ENCODE data around the gene ASF1B. TPM values are rescaled to one million over a fixed set of nuclear protein-coding genes. Genes with fewer than 3 reads are reported as not detected.

ASF1B gene
- total RNA-seq, 1 experiment from 2014 or later: 63.3 TPM

DNA sequence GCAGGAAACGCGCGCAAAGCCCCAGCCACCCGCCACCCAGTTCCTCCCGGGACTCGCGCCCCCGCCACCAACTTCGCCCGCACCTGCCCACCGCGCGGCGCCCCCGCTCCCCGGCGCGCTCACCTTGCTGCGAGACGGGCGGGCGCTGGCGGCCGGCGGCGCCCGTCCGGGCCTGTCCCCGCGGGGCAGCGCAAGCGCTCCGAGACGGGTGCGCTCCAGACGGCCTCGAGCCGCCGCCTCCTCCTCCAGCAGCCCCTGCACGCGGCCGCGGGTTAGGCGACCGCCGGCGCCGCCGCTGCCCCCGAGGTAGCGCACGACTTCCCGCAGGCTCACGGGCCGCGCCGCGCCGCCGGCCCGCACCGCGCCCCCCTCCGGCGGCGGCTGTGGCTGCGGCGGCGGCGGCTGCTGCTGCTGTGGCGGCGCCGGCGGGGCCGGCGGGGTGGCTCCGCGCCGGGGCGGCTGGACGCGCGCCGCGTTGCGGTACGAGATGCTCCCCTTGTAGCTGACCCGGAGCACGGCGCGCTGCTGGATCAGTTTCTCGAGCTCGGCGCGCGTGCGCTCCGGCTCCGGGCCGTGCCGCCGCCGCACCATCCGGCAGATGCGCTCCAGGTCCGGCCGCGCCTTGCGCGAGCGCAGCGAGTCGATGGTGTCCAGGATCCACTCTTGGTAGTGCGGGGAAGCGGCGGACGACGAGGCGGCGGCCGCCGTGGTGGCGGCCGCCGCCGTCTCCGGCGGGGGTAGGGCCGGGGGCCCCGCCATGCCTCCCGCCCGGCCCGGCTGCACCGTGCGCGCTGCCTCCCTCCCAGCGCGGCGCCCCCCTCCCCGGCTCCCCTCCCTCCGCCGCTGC is 46.5 kb downstream of the ASF1B start:
- peak; percentile 66 for DNase-seq
- peak overlapping the region; percentile 55 for H3K4me3 ChIP-seq
- no peaks in the 10 kb centered on the region for H3K27me3 ChIP-seq
- peaks cover 9% of the 10 kb centered on the region for H3K9me3 ChIP-seq
- peaks cover 27% of the 10 kb centered on the region for H3K36me3 ChIP-seq

DNA sequence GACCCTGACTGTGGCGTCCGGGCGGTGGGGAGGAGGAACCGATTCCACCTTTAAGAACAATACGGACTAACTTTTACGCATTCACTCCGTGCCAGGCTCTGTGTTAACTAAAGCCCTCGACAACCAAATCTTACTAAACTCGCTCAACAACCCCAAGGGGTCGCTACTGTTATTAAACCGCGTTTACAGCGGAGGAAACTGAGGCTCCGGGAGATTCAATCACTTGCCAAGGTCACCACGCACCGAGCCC is 47.1 kb downstream of the ASF1B start:
- no peaks in the 10 kb centered on the region for H3K27me3 ChIP-seq
- no peak for DNase-seq
- H3K4me3 ChIP-seq: peak overlapping the region; percentile 29
- peaks cover 27% of the 10 kb centered on the region for H3K36me3 ChIP-seq
- peaks cover 9% of the 10 kb centered on the region for H3K9me3 ChIP-seq

DNA sequence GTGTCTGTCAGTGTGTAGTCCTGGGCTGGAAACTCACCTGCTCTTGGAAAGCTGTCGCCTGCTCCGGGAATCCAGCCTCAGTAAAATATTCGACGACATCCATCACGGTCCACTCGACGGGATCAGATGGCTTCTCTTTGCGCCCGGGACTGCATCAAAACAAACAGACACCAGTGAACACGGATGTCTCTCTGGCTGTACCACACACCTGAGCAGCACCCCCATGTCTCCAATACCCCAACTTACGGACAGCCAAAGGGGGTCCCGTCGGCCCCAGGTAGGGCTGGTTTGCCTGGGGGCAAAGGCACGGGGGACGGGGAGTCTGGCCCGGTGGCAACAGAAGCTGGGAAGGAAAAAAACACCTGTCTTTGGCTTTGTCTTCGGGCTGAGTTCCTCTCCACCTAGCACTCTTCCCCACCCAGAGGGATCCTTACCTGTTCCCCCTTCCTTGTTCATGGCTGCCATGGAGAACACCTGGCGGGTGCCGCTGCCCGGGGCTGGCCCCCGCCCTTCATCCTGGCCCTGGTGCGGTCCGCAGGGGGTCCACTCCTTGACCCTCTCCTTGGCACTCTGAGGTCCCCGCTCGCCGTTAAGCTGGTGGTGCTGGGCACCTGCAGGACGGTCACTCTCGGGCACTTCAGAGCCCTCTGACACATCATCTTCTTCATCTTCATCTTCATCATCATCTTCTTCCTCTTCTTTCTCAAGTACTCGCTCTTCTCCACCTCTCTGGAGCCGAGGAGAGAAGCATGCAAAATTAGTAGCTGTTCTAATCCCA is 47.6 kb downstream of the ASF1B start:
- Histone ChIP-seq H3K9me3 (peaks cover 9% of the 10 kb centered on the region), H3K4me3 (peak overlapping the region; percentile 29), H3K36me3 (peaks cover 27% of the 10 kb centered on the region), H3K27me3 (no peaks in the 10 kb centered on the region)
- no peak for DNase-seq

DNA sequence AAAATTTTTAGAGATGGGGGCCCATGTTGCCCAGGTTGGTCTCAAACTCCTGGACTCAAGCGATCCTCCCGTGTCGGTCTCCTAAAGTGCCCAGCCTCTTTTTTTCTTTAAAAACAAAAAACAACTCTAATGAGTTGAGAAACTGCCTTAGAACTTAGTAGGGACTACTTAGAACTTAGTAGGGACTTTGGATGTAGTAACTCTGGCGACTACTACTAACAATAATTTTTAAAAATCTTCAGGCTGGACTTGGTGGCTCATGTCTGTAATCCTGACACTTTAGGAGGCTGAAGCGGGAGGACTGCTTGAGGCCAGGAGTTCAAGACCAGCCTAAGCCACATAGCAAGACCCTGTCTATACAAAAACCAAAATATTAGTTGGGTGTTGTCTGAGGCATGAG is 50.3 kb downstream of the ASF1B start:
- no peak overlapping the region for H3K4me3 ChIP-seq
- DNase-seq: no peak
- H3K36me3 ChIP-seq: peaks cover 24% of the 10 kb centered on the region
- no peaks in the 10 kb centered on the region for H3K9me3 ChIP-seq
- H3K27me3 ChIP-seq: no peaks in the 10 kb centered on the region

DNA sequence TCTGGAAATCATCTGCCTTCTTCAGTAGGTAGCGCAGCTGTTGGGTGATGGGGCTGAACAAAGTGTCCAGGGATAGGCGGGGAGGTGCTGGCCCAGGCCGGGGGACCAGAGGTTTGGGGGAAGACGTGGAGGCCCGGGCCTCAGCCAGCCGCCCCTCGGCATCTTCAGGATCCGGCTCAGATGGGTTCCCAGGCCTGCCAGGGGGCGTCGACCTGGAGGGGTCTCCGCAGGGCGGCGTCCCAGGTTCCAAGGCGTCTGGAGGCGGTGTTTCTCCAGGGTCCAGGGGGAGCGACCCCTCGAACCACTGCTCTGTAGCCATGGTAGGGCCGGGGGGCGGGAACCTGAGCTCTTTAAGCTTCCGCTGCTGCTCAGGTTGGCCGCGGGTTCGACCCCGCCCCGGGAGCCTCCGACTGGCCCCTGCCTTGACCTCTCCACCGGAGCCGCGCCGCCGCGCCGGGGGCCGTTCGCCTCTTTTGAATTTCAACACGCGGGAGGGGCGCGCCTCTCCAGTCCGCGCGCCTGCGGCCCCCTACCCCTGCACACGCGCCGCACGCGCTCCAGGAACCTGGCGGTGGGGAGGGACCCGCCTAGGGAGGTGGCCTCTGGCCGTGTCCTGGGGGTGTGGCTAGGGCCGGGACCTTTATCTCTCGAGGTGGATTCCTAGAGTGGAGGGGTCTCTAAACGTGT is 50.9 kb downstream of the ASF1B start, which contains the start of gene C19orf67:
TSS of gene C19orf67 (minus strand) at position 475 of the 687 bp plus-strand sequence. CDS start at position 319, 156 bp downstream.
- no peak for DNase-seq
- Histone ChIP-seq H3K9me3 (no peaks in the 10 kb centered on the region), H3K36me3 (peaks cover 24% of the 10 kb centered on the region), H3K4me3 (no peak within 1 kb of the TSS), H3K27me3 (no peaks in the 10 kb centered on the region)

DNA sequence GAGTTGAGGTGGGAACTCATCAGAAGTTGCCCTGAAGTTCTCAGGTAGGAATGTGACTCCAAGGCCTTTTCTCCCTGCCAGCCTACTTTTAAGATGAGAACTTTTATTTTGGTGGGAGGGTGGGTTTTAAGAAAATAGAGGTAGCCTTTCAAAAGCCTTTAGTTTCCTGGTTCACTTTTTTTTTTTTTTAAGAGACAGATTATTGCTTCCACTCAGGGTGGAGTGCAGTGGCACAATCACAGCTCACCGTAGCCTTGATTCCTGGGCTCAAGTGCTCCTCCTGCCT is 53.8 kb downstream of the ASF1B start:
- Histone ChIP-seq H3K9me3 (no peaks in the 10 kb centered on the region), H3K36me3 (peaks cover 7% of the 10 kb centered on the region), H3K4me3 (peak overlapping the region; percentile 81), H3K27me3 (no peaks in the 10 kb centered on the region)
- no peak for DNase-seq

DNA sequence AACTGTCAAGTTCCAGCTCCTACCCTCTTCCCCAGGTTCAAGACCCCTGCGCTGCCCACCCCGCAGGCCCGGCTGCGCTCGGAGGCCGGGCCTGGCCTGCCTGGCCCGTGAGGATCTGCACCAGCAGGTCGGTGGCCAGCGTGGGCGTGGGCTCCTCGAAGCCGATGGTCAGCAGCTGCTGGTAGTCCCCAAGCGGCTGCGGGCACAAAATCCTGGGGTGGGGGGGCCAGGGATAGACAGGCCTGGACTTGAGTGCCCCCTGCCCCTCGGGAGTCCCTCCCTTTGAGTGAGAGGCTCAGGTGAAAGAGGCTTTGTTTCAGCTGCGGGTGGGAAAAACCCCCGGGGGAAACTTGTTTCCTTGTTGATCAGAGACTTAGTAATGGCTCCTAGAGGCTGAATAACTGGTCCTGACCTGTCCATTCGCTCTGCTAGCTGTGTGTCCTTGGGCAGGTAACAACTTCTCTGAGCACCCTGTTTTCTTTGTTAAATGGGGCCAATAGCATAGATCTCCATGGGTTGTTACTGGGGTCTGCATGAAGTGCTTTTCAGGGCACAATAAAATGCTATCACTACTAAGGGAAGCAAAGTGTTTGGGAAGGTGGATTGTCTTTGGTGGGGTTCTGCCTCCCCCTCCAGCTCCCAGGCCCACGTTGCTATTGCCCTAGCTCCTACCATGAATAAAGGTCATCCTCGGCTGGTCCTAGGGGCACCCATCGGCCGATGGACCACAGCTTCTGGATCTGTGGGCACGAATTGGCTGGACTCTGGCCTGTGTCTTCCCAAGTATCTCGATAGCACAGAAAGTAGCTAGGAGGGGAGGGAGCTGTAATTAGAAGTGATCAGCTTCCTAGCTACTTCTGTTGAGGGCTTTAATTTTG is 54.4 kb downstream of the ASF1B start:
- H3K27me3 ChIP-seq: no peaks in the 10 kb centered on the region
- DNase-seq: peak; percentile 51
- peaks cover 5% of the 10 kb centered on the region; the same call in 1 of the 2 replicates for H3K36me3 ChIP-seq
- H3K9me3 ChIP-seq: no peaks in the 10 kb centered on the region
- H3K4me3 ChIP-seq: peak overlapping the region; percentile 81

DNA sequence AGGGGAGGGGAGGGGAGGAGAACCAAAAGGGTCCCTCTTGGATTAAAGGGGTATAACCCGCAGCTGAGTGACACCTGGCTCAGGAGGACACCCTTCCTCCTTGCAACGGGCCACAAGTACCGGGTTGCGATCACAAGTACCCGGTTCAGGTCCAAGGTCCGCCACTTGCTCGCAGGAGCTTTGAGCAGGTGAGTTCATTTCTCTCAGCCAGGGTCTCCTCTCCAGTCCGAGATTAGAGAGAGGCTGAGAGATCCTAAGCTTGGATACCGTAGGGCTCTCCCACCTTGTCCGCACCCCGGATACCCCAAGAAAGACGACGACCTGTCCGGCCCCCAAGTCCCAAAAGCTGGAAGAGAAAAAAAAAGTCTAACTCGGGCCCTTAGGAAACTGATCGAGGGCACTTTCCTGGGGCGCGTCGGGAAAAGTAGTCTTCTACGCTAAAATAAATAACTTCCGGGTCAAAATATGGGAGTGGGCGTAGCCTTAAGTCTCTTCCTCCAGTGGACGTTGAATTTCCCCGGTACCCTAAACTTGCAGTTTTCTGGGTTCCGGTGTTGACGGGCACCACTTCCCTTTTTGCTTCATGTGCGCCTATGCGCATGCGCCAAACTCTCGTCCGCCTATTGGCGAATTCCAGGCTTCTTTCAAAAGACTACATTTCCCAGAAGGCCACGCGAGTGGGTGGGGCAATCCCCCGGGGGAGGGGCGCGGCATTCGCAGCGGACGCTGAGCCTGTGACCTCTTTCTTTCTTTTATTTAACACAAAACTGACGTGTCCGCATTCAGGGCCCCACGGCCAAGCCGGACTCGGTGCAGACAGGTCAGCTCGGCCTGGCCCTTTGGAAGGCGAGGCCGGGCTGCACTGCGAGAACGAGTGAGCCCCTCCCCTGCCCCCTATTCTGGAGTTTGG is 55.2 kb downstream of the ASF1B start:
- Histone ChIP-seq H3K36me3 (peaks cover 2% of the 10 kb centered on the region; the same call in 1 of the 2 replicates), H3K9me3 (no peaks in the 10 kb centered on the region), H3K4me3 (peak overlapping the region; percentile 81), H3K27me3 (no peaks in the 10 kb centered on the region)
- DNase-seq: peak; percentile 98

DNA sequence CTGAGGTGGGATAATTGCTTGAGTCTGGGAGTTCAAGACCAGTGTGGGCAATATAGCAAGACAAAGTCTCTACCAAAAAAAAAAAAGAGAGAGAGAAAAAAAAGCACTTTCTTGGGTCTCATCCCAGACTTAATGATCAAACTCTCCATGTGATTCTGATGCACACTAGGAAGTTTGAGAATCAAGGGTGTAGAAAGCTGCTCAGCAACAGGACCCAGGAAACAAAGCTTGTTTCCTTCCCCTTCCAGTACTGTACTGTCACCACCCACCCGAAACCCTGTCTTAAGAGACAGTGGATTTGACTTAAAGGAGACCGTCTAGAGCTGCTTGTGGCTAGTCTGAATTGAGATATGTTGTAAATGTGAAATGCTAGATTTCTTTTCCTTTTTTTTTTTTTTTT is 58.0 kb downstream of the ASF1B start:
- H3K9me3 ChIP-seq: no peaks in the 10 kb centered on the region
- H3K36me3 ChIP-seq: no peaks in the 10 kb centered on the region
- no peak for DNase-seq
- no peak overlapping the region for H3K4me3 ChIP-seq
- H3K27me3 ChIP-seq: no peaks in the 10 kb centered on the region

DNA sequence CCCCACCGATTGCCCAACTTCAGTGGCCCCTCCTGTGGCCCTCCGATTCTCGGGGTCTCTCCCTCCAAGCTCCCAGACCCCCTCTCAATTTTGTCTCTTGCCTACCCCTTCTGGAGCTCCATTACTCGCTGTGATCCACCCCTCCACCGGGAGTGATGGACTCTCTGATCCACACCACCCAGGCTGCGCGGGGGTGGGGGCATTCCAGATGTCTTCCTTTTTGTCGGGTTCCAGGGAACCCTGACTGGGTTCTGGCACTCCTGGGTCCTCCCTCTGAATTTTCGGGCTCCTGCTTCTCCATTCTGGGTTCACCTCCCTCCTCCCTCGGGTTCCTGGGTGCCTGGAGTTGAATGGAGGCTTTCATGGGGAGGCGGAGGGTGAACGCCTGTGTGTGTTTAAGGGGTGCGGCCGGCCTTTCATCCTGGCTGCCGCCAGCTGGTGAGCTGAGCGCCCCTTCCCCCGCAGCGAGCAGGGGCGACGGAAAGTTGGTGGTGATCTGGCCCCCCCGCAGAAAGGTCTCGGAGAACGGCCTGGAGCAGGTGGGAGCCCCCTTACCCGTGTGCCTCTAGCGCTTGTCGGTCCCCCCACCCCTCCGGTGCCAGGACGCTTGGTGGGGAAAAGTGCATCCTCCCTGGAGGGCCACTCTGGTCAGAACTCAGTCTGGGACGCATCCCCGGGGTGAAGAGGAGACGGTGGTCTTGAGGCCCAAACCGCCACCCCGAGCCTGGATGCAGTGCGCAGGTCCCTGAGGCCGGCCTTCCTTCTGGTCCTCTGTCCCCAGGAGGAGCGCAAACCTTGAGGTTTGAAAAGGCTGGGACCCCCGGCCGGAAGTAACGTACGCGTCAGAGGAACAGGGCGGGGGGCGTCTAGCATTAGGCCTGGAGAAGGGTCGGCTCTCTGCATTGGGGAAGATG is 62.2 kb downstream of the ASF1B start:
- H3K36me3 ChIP-seq: no peaks in the 10 kb centered on the region
- H3K27me3 ChIP-seq: peaks cover 7% of the 10 kb centered on the region
- H3K4me3 ChIP-seq: peak overlapping the region; percentile 64
- H3K9me3 ChIP-seq: no peaks in the 10 kb centered on the region
- peak; percentile 52 for DNase-seq

DNA sequence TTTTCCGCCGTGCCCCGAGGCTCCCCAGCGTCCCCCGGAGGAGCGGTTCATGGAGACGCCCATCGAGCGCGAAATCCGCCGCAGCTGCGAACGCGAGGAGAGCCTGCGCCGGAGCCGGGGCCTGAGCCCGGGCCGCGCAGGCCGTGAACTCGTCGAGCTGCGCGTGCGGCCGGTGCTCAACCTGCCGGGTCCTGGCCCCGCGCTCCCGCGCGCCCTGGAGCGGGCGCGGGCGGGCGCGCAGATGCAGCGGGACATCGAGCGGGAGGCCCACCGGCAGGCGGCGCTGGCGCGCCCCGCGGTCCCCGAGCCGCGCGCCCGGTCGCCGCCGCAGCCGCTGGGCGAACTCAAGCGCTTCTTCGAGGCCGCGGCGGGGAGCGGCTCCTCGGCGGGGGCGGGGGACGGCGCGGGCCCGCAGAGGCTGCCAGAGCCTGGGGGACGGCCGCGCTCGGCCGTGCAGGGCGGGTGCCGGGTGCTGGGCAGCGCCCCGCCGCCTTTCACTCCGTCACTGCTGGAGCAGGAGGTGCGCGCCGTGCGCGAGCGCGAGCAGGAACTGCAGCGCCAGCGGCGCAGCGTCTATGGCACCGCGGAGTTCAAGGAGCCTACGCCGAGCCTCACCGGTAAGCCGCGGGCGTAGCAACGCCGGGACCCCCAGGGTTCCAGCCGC is 63.0 kb downstream of the ASF1B start:
- Histone ChIP-seq H3K9me3 (no peaks in the 10 kb centered on the region), H3K4me3 (peak overlapping the region; percentile 64), H3K36me3 (no peaks in the 10 kb centered on the region), H3K27me3 (peaks cover 7% of the 10 kb centered on the region)
- peak; percentile 83 for DNase-seq

DNA sequence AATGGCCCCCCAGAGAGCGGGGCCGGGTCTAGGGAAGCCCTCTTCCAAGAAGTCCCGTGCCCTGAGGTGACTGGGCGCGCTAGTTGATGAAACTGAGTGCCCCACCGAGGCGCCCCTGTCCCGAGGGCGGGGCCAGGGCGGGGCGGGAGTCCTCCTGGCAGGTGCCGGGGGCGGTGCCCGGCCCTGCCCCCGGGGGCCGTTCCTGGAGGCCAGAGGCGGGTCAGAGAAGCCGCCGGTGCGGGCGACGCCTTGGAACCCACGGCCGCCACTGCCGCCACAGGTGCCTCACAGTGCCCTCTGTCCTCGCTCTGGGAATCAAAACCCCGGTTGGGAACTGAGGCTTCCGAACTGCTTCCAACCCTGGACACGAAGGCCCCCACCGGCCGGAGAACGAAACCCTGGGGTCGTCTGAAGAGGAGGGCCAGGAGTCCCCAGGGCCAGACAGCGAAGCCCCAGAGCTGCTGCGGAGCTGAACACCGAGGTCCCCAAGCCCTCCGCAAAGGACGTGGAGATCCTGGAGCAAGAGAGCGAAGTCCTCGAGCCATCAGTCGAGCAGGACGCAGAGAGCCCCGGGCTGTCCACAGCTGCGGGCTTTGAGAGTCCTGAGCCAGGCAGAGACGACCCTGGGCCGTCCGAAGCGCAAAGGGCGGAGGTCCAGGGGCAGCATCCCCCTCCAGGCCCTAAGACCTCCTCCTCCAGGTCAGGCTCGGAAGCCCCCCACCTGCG is 63.7 kb downstream of the ASF1B start, which contains the start of gene MISP3:
TSS of gene MISP3 (plus strand) at position 252 of the 726 bp plus-strand sequence. CDS start 524 bp downstream, outside the sequence.
- DNase-seq: no peak

DNA sequence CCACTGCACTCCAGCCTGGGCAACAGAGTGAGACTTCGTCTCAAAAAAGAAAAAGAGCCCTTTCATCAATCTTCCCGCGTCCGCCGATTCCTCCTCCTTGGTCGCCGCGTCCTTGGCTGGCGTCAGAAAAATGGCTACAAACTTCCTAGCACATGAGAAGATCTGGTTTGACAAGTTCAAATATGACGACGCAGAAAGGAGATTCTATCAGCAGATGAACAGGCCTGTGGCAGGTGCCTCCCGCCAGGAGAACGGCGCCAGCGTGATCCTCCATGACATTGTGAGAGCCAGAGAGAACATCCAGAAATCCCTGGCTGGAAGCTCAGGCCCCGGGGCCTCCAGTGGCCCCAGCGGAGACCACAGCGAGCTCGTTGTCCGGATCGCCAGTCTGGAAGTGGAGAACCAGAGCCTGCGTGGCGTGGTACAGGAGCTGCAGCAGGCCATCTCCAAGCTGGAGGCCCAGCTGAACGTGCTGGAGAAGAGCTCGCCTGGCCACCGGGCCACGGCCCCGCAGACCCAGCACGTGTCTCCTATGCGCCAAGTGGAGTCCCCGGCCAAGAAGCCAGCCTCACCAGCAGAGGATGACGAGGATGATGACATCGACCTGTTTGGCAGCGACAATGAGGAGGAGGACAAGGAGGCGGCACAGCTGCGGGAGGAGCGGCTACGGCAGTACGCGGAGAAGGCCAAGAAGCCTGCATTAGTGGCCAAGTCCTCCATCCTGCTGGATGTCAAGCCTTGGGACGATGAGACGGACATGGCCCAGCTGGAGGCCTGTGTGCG is 65.9 kb downstream of the ASF1B start:
- Histone ChIP-seq H3K27me3 (peaks cover 7% of the 10 kb centered on the region), H3K4me3 (no peak overlapping the region), H3K36me3 (no peaks in the 10 kb centered on the region), H3K9me3 (no peaks in the 10 kb centered on the region)
- DNase-seq: no peak

More for the DNA sequence above, 63.7 kb downstream of the ASF1B start, which contains the start of gene MISP3:
- Histone ChIP-seq H3K36me3 (no peaks in the 10 kb centered on the region), H3K4me3 (peak within 1 kb of the TSS; percentile 64), H3K9me3 (no peaks in the 10 kb centered on the region), H3K27me3 (peaks cover 7% of the 10 kb centered on the region)

Data from MG63 (cell line).